HG03108 (cell line): ENCODE data around the gene AIP.

Experiments
- ATAC-seq: cut with Tn5 transposase; IDR thresholded peaks from one replicate; pipeline ENCODE4 v1.9.1; 2021; ENCODE audit warnings: moderate library complexity; ENCODE audit not compliant: unreplicated experiment

Gene AIP

GRCh38 chr11:67525275-67525976 lies 42.6 kb downstream of the AIP start:
- ATAC-seq: no peak

GRCh38 chr11:67528376-67528775 lies 45.5 kb downstream of the AIP start:
- ATAC-seq: no peak

GRCh38 chr11:67530282-67530592 lies 47.4 kb downstream of the AIP start:
- no peak for ATAC-seq

- ATAC-seq: no peak
Observed at GRCh38 chr11:67532889-67533288, 50.1 kb downstream of the AIP start.

- no peak for ATAC-seq
Observed at GRCh38 chr11:67534070-67534679, 51.3 kb downstream of the AIP start.

- ATAC-seq: no peak
Observed at GRCh38 chr11:67535561-67535960, 52.7 kb downstream of the AIP start.

GRCh38 chr11:67538306-67538705 lies 55.5 kb downstream of the AIP start:
- no peak for ATAC-seq

GRCh38 chr11:67538823-67539505 lies 56.1 kb downstream of the AIP start:
- ATAC-seq: no peak

- no peak for ATAC-seq
Observed at GRCh38 chr11:67539550-67539949, 56.7 kb downstream of the AIP start.
